ENCODE data around the gene STK17B. TPM values are rescaled to one million over a fixed set of nuclear protein-coding genes. Genes with fewer than 3 reads are reported as not detected.
A peak's percentile ranks its signal among the peaks of the same experiment; 100 is the strongest.

The STK17B gene
- polyA plus RNA-seq, 1 donor: 13.3 TPM

GRCh38 chr2:196186266-196186980, 15.0 kb upstream of the STK17B start:
- DNase-seq: no peak

GRCh38 chr2:196184921-196185320, 13.5 kb upstream of the STK17B start:
- no peak for DNase-seq

DNA sequence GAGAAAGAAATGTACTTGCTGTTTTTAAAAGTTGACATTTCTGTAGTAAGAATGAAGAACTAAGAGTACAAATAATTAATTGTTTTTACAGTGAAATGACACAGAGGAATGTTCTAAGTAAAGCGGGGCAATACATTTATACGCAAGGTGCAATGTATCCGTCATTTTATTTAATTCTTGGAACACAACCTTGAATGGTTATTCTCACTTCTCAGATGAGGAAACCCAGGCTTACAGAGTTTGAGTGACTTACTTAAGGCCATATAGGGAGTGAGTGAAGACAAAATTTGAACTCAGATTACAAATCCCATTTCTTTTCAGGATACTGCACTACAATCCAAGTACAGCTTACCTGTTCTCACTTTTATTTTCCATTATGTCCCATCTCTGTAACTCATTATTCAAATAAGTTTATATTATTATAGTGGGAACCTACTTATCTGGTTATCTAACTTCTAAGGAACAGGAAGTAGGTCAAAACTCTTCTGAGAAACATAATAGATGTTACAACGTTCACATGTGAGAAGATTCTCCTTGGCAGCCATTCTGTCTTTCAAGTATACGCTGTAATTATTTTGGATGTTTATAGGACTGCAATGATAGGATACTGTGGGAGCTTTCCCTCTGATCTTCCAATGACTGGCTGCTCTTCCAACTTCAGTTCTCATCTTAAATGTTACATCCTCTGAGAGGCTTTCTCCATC, 12.3 kb upstream of the STK17B start:
- DNase-seq: no peak

GRCh38 chr2:196183172-196183473, 11.7 kb upstream of the STK17B start:
- no peak for DNase-seq

DNA sequence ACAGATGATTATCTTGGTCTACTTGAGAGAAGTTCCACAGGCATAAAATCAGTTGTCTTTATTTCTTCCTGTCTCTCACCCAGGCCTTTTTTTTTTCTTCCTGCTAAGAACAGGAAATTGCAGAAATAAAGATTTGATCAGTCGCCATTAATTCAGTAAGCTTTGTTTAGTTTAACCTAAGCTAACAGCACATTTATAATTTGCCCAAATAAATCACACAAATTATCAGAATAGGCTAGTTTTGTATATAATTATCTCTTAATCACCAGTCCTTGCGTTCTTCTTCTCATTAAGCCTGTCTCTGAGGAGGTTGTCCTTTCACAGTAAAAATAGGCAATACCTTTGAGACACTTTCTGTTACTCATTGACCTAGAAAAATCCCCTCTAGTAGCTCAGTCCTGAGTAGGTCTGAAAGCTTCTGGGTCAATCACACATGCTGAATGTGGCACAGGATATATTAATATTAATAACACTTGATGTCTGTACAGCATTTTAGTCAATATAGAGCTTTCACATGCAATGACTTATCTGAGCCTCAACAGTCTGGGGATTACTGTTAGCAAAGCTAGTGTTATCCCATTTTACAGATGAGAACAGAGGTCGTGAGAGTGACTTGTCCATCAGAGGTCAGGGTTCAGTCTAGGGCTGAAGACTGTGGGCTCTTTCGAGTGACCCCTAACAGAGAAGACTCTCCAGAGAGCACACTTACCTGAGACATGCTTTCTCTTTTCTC, 11.2 kb upstream of the STK17B start:
- no peak for DNase-seq

DNA sequence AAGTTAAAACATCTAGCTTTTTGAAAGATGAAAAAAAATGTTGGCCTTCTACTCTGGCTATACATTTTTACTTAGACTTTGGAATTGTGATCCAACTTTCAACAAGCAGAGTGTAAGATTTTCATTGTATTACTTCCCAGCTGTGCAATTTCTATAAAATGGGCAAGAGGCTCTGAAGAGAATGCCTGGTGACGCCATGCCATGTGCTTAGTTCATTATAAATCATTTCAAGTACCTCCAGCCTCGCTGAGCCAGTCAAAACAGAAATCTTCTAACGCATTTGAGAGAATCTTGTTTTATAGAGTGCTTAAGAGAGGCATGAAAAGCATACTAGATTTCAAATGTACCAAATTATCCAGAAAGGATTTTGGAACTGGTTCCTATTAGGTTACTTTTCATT, 10.1 kb upstream of the STK17B start:
- no peak for DNase-seq

GRCh38 chr2:196177124-196177523, 5.7 kb upstream of the STK17B start:
- no peak for DNase-seq

- no peak for DNase-seq
Measured at GRCh38 chr2:196176142-196176738, 4.9 kb upstream of the STK17B start.

DNA sequence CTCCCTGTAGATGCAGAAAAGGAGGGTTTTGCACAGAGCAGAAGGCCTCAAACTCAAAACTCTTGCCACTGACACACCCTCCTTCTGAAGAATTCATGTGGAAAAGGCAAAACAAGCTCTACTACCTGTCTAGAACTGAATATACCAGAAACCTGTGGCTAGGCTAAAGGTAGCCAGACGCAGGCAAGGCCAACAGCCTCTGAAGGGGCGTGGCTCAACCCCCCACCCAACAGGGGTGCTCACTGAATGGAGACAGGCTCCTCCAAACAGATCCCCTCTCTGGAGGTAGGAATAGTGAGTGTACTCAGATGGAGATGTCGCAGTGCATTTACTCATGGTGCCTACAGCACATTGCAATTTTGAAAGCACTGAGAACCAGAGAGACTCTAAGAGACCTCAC, 3.0 kb upstream of the STK17B start:
- no peak for DNase-seq

- no peak for DNase-seq
Measured at GRCh38 chr2:196173505-196173904, 2.1 kb upstream of the STK17B start.

DNA sequence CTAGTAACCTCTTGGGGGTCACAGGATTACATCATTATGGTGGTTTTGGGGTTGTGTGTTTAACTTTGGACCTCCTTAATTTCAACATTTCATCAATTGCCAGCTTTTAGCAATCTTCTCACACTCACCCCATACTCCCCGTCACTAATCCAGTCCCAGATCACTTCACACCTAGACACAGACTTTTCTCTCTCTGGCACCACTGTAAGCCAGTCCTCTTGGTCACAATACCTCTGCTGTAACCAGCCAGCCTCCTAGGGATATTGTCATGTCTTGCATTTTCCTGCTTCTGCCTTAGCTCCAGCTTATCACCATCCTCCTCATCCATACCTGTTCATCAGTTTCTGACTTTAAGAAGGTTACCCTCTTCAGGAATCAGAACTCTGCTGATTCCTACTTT, 1.6 kb upstream of the STK17B start:
- no peak for DNase-seq

- DNase-seq: no peak
Measured at GRCh38 chr2:196171946-196172345, 568 bp upstream of the STK17B start.

- DNase-seq: peak; percentile 57
Measured at GRCh38 chr2:196170606-196171247, 651 bp downstream of the STK17B start.

DNA sequence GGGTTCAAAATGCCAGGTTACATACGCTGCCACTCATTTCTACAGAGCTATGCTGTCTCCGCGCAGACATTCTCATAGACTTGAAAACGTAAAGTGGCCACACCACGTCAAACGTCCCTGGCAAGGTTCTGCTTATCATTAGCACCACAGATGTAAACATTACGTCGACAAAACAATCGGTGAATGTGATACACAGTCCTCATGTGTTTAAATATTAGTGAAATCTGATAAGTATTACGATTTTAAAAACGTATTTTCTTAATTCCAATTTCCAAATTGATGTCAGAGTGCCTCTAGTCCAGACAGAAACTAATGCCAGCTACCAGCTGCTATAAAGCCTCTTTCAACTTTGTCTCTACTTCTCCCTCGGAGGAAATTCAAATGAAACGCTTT, 1.2 kb downstream of the STK17B start:
- peak; percentile 46 for DNase-seq

DNA sequence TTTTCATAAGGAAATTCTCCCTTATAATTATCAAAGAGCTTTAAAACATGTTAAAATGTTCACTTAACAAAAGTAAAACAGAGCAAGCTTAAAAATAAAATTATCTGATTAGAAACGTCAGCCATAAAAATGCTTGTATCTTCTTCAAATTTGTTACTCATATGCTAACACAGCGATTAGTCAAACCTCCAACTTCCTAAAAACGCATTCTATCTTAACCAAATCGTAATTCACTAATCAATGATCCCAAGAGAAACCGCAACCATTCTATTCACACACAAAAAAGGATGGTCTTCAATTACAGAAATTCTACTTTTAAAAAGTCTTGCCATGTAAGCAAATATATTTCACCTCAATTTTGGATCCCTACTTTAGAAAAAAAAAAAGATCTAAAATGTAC, 1.9 kb downstream of the STK17B start:
- no peak for DNase-seq

DNA sequence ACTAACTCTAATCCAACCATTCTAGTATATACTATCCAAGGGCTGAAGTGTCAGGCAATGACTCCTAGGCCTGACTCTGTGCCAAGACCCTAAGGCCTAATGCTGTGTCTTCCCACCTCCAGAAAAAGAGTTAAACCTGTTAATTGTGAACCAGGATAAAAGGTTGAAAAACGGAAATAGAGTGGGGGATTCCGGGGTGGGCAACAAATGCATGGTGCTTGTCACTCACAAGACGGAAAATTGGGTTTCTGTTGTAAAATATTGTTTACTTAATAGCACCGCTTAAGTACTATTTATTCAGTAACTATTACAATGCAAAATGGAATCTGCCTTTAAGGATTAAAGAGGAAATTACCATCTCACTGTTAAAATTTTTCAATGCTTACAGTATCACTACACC, 3.2 kb downstream of the STK17B start:
- DNase-seq: no peak

DNA sequence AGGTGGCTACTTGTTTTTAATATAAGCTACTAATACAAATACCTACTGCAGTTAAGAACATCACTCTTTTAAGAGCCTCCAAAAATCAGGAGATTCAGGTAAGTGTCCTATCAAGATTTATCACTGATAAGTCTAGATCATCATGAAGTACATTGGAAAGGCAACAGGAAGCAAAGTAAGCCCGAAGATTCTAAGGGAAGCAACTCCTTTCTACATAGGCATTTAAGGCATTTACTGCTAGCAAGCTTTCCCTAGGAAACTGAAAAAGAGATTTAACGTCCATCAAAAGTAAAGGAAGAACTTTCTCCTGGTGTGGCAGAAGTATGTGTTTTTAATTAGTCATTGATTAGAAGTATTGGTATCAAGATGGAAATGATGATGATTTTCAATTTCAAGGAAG, 3.7 kb downstream of the STK17B start:
- DNase-seq: no peak

DNA sequence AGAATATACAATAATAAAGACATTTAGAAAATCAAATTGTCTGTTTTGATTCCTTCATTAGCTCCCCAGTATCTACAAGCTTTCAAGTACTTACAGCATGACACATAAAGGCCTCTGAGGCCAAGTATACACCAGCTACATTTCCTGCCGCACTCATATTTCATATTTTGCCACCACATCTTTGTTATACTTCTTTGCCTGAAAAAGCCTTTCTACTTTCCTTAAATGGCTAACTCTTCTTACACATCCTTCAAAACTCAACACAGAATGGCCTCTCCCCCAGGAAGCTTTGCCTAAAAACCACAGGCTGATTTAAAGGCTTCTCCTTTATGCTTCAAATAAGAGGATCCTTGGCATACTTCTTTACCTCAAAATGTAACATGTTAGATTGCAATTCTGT, 4.5 kb downstream of the STK17B start:
- DNase-seq: no peak

DNA sequence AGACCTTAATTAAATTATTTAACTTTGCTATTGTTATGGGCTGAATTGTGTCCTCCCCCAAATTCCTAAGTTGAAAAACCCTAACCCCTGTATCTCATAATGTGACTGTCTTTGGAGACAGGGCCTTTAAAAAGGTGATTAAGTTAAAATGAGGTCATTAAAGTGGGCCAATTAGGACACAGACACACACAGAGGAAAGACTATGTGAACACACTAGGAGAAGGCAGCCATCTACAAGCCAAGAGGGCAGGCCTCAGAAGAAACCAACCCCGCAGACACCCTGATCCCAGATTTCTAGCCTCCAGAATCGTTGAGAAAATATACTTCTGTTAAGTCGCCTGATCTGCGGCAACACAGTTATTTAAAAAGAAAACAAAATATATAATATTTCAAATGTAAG, 6.4 kb downstream of the STK17B start:
- DNase-seq: no peak

DNA sequence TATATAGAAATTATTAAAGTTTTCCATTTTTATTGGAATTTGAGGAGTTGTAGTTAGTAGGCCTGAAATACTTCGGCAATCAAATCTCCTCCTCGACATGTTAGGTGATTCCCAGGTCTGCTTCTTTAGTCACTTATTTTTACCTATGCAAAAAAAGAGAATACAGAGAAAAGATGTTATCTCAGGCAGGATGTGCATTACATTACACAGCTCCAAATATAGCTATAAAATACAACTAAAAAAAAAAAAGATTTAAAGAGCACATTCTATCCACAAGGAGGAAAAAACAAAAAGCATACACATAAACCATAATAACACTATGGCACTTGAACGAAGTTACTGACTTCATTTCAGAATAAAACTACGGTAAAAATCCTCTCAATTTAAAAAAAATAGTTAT, 8.1 kb downstream of the STK17B start:
- no peak for DNase-seq

DNA sequence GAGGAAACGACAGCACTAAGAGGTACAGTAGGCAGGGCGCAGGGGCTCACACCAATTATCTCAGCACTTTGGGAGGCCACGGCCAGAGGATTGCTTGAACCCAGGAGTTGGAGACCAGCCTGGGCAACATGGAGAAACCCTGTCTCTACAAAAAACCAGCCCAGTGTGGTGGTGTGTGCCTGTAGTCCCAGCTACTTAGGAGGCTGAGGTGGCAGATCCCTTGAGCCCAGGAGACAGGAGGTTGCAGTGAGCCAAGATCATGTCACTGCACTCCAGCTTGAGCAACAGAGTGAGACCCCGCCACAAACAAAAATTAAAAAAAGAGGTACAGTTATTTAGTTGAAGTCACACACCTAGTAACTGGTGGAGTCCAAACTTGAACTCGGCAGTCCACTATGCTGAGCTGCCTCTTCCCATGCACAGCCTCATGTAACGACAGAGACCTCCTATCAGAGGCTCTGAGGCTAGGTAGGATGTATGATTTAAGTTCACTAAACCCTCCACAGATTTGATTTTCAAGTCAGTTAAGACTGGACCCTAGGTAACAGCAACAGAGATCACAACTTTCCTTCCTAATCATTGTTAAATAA, 8.7 kb downstream of the STK17B start:
- DNase-seq: no peak

- no peak for DNase-seq
Measured at GRCh38 chr2:196160946-196161345, 10.4 kb downstream of the STK17B start.

Data from left kidney (tissue), 2 donors.